SW480 (cell line): ENCODE measurements around the gene KCTD21.

Experiments
- DNase-seq: peaks from one replicate; pipeline ENCODE4 v3.0.0-alpha.2; 2016; ENCODE audit warnings: low spot score

The KCTD21 gene

GRCh38 chr11:78139422-78140391 lies 48.7 kb downstream of the KCTD21 start, which contains the start of gene ALG8:
Gene ALG8 (minus strand): TSS chr11:78139626. CDS start chr11:78139588, 38 bp downstream.
- DNase-seq = peak; percentile 91

GRCh38 chr11:78138694-78139421 lies 49.6 kb downstream of the KCTD21 start:
- peak; percentile 45 for DNase-seq

DNA sequence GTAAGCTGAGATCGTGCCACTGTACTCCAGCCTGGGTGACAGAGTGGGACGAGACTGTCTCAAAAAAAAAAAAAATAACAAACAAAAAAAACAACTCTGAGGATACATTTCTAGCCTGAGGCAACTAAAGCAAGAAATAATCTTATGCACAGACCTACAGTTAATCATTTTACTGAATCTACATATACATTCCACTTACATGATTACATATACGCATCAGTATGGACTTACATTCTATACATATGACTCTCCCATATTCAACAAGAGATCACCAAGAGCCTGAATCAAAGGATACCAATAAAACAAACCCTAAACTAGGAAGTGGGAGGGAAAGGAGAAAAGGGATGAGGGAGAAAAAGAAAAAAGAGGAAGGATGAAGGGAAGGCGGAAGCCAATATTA lies 50.1 kb downstream of the KCTD21 start:
- DNase-seq = no peak

- DNase-seq = no peak
These were observed 56.0 kb downstream of the KCTD21 start for GRCh38 chr11:78132475-78132874.

- no peak for DNase-seq
These were observed 56.5 kb downstream of the KCTD21 start for GRCh38 chr11:78131956-78132355.

DNA sequence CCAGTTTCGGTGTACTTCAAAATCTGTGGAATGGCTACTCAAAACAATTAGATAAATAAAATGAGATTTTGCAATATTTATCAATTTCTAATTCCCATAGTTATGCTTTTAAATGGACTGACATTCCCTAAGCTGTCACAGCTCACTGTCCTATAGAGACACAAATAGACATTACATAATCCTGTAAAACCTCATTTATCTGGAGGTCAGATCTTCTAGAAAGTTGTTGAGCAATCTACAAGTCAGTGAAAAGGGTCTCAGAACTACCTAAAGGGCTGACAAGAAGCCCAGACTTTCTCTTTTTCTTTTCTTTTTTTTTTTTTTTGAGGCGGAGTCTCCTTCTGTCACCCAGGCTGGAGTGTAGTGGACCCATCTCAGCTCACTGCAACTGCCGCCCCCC lies 61.0 kb downstream of the KCTD21 start:
- no peak for DNase-seq
